ENCODE data around the gene CLCN1. TPM values are rescaled to one million over a fixed set of nuclear protein-coding genes. Genes with fewer than 3 reads are reported as not detected.

CLCN1 gene
- total RNA-seq, 2 donors from 2014 or later = 0.10 TPM; not detected in 1

DNA sequence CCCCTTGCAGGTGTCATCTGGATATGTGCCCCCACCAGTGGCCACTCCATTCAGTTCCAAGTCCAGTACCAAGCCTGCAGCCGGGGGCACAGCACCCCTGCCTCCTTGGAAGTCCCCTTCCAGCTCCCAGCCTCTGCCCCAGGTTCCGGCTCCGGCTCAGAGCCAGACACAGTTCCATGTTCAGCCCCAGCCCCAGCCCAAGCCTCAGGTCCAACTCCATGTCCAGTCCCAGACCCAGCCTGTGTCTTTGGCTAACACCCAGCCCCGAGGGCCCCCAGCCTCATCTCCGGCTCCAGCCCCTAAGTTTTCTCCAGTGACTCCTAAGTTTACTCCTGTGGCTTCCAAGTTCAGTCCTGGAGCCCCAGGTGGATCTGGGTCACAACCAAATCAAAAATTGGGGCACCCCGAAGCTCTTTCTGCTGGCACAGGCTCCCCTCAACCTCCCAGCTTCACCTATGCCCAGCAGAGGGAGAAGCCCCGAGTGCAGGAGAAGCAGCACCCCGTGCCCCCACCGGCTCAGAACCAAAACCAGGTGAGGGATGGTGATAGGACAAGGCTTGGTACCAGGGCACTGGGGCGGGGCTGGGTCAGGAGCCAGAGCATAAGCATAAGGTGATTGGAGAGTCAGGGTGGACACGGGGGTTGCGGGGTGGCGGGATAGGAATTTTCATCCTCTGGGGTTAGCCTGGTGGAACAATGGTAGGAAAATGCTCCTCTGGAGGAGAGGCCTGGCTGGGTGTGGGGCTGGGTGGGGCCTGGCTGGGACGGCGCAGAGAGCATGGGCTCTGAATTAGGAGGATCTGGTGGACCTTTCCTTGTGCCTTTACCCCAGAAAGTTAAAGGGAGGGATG lies 67.1 kb downstream of the CLCN1 start:
- peak overlapping the region in 1 of 2 donors; percentile 12 for H3K27ac Mint-ChIP-seq
- DNase-seq (ENCODE audit: low spot score) (peak; percentile 44), ATAC-seq (no peak)
- H3K4me1 Mint-ChIP-seq (ENCODE audit: low read depth in 2 of 2) = peaks cover 21 to 26% of the 10 kb centered on the region in 2 donors
- H3K4me3 Mint-ChIP-seq = peak overlapping the region; percentile 94
- H3K9me3 Mint-ChIP-seq = no peaks in the 10 kb centered on the region
- no peaks in the 10 kb centered on the region for H3K27me3 Mint-ChIP-seq
- H3K36me3 Mint-ChIP-seq = no peaks in the 10 kb centered on the region

DNA sequence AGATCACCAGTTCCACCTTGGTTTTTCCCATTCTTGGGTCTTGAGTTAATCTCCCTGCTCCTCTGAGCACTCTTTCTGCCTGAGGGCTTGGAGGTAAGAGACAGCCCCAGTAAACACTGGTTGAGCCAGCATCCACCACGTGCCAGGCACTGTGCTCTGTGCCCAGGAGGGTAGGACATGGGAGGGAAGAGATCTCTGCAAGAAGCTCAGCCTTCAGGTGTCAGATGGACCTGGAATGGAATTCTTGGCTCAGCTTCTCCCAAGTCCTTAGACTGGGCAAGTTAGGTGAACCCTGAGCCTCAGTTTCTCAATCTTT lies 67.7 kb downstream of the CLCN1 start:
- no peak overlapping the region for H3K4me3 Mint-ChIP-seq
- no peak overlapping the region for H3K27ac Mint-ChIP-seq
- no peaks in the 10 kb centered on the region for H3K27me3 Mint-ChIP-seq
- H3K4me1 Mint-ChIP-seq (ENCODE audit: low read depth in 2 of 2) = peaks cover 15 to 20% of the 10 kb centered on the region in 2 donors
- no peaks in the 10 kb centered on the region for H3K9me3 Mint-ChIP-seq
- no peak for DNase-seq (ENCODE audit: low spot score)
- no peak for ATAC-seq
- H3K36me3 Mint-ChIP-seq = no peaks in the 10 kb centered on the region

DNA sequence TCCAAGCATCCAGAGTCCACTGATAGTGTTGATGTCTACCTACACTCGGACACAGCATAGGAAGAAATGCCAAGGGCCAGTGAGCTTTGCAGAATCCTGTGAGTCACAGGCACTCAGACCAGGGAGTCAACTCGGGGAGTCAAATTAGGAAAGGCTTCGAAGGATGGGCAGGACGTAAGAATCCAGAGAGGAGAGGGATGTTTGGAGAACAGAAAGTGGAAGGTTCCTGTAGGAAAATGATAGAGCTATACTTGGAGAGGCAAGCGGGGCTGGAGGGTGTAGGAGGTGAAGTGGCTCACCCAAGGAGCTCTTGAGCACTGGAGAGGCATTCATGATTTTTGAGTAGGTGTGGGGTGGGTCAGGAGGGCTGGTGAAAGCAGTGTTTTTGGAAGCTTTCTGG lies 68.2 kb downstream of the CLCN1 start:
- ATAC-seq (no peak), DNase-seq (ENCODE audit: low spot score) (no peak)
- Mint-ChIP-seq H3K36me3 (no peaks in the 10 kb centered on the region), H3K27me3 (no peaks in the 10 kb centered on the region), H3K4me3 (no peak overlapping the region), H3K4me1 (ENCODE audit: low read depth in 2 of 2) (peaks cover 10 to 15% of the 10 kb centered on the region in 2 donors), H3K9me3 (no peaks in the 10 kb centered on the region), H3K27ac (no peak overlapping the region)

DNA sequence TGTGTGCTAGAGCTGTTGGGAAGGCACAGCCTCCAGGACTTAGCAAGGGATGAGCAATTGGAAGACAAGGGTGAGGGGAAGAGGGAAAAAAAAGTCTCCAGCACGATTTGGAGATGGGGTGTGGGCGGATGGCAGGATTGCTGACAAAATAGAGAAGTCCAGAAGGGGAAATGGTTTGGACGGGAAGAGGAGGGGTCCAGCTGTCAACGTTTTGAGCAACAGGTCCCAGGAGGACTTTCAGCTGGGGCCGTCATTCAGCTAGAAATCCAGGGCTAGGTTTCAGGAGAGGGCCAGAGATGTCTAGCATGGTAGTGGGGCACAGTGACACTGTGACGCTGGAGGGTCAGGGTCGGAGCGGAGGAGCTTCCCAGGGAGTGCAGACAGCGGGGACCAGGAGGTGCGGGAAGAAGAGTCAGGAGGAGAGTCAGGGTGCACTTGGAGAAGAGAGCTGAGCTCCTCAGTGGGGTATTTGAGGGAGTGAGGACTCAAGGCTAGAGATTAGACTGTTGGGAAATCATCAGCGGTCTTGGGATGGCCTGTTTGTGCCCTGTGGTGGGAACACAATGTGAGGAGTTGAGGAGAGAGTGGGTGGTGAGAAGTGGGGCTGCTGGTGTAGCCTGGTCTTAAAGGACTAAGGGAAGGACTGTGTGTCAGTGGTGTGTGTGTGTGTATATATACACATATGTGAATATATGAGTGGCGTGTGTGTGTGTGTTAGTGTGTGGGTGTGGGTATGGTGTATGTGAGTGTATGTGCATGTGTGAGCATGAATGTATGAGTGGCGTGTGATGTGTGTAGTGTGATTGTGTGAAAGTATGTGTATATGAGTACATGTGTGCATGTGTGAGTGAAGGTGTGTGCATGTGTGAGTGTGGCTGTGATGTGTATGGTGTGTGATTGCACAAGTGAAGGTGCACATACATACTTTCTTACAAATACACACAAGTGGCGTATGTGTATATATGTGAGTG lies 69.0 kb downstream of the CLCN1 start:
- H3K36me3 Mint-ChIP-seq = no peaks in the 10 kb centered on the region

DNA sequence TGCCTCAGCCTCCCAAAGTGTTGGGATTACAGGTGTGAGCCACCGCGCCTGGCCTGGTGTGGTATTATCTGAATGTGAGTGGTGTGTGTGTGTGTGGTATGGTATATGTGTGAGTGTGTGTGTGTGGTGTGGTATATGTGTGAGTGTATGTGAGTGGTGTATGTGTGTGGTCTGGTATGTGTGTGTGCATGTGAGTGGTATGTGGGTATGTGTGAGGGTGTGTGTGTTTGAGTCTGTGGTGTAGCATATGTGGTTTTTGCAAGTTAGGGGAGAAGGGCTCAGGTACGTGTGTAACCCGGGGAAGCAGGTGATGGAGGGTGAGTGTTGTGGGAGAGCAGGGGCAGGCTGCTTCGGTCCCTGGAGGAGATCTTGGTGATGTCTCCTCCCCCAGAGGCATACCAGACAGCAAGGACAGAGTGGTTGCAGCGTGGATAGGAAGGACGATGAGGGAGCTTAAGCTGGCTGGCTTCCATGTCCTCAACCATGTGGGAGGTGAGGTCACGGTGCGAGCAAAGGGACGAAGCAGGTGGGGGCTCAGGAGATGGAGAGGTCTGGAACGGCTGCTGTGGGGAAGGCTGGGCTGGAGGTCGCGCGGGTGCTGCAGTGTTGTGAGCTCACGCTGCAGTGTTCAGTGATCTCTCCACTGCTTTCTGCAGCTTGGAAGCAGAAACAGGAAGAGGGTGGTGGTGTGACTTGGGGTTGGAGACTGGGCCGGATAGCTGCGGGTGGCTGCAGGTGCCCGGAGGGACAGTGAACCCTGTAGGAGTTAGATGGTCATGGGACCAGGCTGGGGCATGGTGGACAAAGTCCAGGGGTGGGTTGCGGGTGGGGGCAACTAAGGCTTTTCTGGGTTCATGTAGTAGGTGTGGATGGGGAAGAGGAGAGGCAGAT lies 70.2 kb downstream of the CLCN1 start:
- H3K36me3 Mint-ChIP-seq = no peaks in the 10 kb centered on the region
- no peak overlapping the region for H3K27ac Mint-ChIP-seq
- H3K4me1 Mint-ChIP-seq (ENCODE audit: low read depth in 2 of 2) = peaks cover 6 to 15% of the 10 kb centered on the region in 2 donors
- ATAC-seq = peak; percentile 56 to 72
- no peaks in the 10 kb centered on the region for H3K9me3 Mint-ChIP-seq
- peak; percentile 72 for DNase-seq (ENCODE audit: low spot score)
- no peak overlapping the region for H3K4me3 Mint-ChIP-seq
- H3K27me3 Mint-ChIP-seq = no peaks in the 10 kb centered on the region

More for the DNA sequence above, 69.0 kb downstream of the CLCN1 start:
- ATAC-seq (no peak), DNase-seq (ENCODE audit: low spot score) (peak; percentile 49)
- no peak overlapping the region for H3K27ac Mint-ChIP-seq
- peaks cover 4 to 12% of the 10 kb centered on the region in 2 donors for H3K4me1 Mint-ChIP-seq (ENCODE audit: low read depth in 2 of 2)
- no peaks in the 10 kb centered on the region for H3K27me3 Mint-ChIP-seq
- H3K9me3 Mint-ChIP-seq = no peaks in the 10 kb centered on the region
- H3K4me3 Mint-ChIP-seq = no peak overlapping the region

DNA sequence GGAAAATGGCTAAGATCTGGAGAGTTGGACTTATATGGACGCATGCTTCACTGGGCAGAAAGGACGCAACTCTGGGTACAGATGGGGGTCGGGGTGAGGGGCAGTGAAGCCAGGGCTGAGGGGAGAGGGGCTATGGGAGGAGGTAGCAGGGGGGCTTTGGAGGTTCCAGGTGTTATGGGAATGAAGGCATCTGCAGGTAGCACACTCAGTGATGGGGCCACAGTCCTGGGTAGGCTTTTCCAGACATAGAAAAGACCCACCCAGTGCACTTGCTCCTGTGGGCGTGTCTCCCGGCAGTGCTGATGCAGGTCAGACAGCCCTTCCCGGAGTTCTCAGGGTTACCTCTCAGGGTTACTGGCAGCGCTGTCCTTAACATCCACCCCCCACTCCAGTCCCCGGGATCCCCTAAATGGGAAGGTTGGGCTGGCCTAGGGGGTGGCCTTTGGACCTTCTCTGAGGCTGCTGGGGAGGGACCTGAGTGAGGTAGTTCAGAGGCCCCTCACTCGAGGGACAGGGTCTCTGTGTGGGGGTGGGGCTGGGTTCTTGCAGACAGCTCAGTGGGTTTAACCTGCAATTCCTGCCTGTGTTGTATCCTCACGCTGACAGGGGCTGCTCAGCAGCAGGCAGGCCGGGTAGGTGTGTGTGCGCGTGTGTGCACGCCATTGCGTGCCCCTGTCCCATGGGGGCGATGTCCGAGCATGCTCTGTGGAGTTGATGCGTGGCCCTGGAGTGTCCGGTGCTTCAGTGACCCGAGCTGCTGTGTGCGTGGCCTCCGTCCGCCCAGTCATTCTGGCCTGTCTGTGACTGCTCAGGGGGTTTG lies 71.5 kb downstream of the CLCN1 start:
- ATAC-seq (no peak), DNase-seq (ENCODE audit: low spot score) (peak; percentile 57)
- Mint-ChIP-seq H3K27me3 (no peaks in the 10 kb centered on the region), H3K4me1 (ENCODE audit: low read depth in 2 of 2) (peaks cover 6 to 15% of the 10 kb centered on the region in 2 donors), H3K27ac (no peak overlapping the region), H3K36me3 (no peaks in the 10 kb centered on the region), H3K4me3 (no peak overlapping the region), H3K9me3 (no peaks in the 10 kb centered on the region)

DNA sequence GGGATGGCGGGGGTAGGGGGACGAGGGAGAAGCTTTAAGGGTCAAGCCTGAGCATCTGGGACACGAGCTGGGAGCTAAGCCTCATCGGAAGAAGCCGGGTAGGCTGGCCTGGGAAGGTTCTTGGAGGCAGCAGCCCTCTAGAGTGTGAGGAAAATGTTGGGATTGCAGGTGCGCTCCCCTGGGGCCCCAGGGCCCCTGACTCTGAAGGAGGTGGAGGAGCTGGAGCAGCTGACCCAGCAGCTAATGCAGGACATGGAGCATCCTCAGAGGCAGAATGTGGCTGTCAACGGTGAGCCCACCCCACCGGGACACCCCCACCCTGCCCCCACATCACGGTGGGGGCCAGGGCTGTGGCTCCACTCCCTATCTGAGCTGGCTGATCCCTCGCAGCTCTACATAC lies 72.1 kb downstream of the CLCN1 start:
- H3K4me3 Mint-ChIP-seq = no peak overlapping the region
- H3K4me1 Mint-ChIP-seq (ENCODE audit: low read depth in 2 of 2) = peaks cover 6 to 11% of the 10 kb centered on the region in 2 donors
- H3K27me3 Mint-ChIP-seq = no peaks in the 10 kb centered on the region
- no peaks in the 10 kb centered on the region for H3K9me3 Mint-ChIP-seq
- no peak overlapping the region for H3K27ac Mint-ChIP-seq
- DNase-seq (ENCODE audit: low spot score) (peak; percentile 39), ATAC-seq (no peak)
- H3K36me3 Mint-ChIP-seq = no peaks in the 10 kb centered on the region

DNA sequence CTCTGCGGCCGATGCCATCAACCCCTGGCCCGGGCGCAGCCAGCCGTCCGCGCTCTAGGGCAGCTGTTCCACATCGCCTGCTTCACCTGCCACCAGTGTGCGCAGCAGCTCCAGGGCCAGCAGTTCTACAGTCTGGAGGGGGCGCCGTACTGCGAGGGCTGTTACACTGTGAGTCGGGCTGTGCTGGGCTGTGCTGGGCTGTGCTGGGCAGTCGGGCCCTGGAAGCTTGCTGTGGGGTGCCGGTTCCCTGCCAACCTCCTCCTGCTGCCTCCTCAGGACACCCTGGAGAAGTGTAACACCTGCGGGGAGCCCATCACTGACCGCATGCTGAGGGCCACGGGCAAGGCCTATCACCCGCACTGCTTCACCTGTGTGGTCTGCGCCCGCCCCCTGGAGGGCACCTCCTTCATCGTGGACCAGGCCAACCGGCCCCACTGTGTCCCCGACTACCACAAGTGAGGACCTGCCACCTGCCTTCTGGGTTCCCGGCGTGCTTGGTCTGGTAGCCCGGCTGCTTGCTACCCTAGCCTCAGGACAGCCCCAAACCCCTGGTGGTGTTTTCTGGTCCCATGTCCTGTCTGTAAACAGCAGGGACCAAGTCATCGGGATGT lies 72.7 kb downstream of the CLCN1 start:
- Mint-ChIP-seq H3K27ac (no peak overlapping the region), H3K9me3 (no peaks in the 10 kb centered on the region), H3K4me3 (no peak overlapping the region), H3K36me3 (no peaks in the 10 kb centered on the region), H3K27me3 (no peaks in the 10 kb centered on the region), H3K4me1 (ENCODE audit: low read depth in 2 of 2) (peaks cover 6 to 9% of the 10 kb centered on the region in 2 donors)
- ATAC-seq (no peak), DNase-seq (ENCODE audit: low spot score) (peak; percentile 55)

DNA sequence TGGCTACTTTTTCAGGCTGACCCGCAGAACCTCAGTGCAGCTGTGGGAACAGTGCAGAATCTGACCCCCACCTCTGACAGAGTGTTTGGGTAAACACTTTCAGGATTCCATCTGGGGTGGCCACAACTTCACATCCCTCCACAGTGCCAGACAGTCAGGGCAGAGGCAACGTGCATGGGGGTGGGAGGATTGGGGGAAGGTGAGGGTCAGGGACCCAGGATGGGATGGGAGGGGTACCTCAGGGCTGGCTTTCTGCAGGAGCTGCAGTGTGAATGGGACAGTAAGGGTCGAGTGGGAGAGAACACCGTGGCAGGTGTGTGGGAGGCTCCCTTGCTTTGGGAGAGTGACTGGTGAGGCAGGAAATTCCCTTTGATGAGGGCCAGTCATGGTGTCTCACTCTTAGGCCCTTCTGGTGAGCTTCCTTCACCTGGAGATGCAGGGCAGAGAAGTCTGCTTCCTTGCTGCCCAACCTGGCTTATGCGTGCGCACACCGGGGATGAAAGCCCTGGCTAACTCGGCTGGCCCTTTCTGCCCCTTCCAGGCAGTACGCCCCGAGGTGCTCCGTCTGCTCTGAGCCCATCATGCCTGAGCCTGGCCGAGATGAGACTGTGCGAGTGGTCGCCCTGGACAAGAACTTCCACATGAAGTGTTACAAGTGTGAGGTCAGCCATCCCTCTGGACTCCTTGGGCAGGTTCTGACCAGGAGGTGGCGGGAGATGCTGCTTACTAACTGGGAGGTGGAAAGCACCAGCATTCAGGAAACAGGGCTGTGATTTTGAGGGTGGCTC lies 73.6 kb downstream of the CLCN1 start:
- ATAC-seq (no peak), DNase-seq (ENCODE audit: low spot score) (no peak)
- no peak overlapping the region for H3K4me3 Mint-ChIP-seq
- peak overlapping the region; percentile 43 to 59 for H3K27ac Mint-ChIP-seq
- H3K9me3 Mint-ChIP-seq = no peaks in the 10 kb centered on the region
- H3K36me3 Mint-ChIP-seq = no peaks in the 10 kb centered on the region
- H3K27me3 Mint-ChIP-seq = no peaks in the 10 kb centered on the region
- peaks cover 6 to 15% of the 10 kb centered on the region in 2 donors for H3K4me1 Mint-ChIP-seq (ENCODE audit: low read depth in 2 of 2)

DNA sequence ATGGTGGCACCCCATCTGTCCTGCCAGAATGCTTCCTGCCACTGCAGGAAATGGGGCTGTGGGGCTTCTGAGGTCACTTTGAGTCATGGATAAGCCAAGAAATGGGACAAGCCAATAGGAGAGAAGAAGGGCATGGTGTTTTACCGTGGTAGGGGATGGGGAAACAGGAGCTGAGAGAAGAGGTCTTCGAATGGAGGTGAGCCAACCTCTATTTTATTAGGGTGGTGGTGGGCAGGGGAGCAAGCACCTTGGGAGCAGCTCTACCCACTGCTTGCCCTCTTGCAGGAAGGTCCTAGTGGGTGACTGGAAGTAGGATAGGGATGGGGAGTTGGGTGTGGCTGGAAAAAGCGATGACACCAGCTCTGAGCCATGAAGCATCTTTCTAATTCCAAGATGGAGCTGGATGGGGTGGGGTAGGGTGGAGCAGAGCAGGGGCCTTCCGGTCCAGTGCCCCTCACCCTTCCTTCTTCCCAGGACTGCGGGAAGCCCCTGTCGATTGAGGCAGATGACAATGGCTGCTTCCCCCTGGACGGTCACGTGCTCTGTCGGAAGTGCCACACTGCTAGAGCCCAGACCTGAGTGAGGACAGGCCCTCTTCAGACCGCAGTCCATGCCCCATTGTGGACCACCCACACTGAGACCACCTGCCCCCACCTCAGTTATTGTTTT lies 74.3 kb downstream of the CLCN1 start:
- H3K4me1 Mint-ChIP-seq (ENCODE audit: low read depth in 2 of 2) = peaks cover 12 to 22% of the 10 kb centered on the region in 2 donors
- no peaks in the 10 kb centered on the region for H3K9me3 Mint-ChIP-seq
- DNase-seq (ENCODE audit: low spot score) (no peak), ATAC-seq (no peak)
- peak overlapping the region; percentile 43 to 59 for H3K27ac Mint-ChIP-seq
- H3K4me3 Mint-ChIP-seq = no peak overlapping the region
- H3K36me3 Mint-ChIP-seq = no peaks in the 10 kb centered on the region
- no peaks in the 10 kb centered on the region for H3K27me3 Mint-ChIP-seq

DNA sequence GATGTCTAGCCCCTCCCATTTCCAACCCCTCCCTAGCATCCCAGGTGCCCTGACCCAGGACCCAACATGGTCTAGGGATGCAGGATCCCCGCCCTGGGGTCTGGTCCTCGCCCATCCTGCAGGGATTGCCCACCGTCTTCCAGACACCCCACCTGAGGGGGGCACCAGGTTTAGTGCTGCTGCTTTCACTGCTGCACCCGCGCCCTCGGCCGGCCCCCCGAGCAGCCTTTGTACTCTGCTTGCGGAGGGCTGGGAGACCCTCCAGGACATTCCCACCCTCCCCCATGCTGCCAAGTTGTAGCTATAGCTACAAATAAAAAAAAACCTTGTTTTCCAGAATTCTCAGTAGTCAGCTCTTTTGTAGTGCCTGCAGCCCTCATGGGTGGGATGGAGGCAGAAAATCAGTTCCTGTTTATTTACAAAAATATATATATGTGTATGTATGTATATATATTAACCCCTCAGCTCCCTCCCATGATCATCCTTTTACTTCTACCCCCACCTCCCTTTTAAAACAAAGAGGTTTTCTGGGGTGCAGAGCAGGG lies 74.9 kb downstream of the CLCN1 start:
- Mint-ChIP-seq H3K36me3 (no peaks in the 10 kb centered on the region), H3K27ac (no peak overlapping the region), H3K9me3 (no peaks in the 10 kb centered on the region), H3K4me1 (ENCODE audit: low read depth in 2 of 2) (peaks cover 14 to 25% of the 10 kb centered on the region in 2 donors), H3K4me3 (no peak overlapping the region), H3K27me3 (no peaks in the 10 kb centered on the region)
- DNase-seq (ENCODE audit: low spot score) (no peak), ATAC-seq (no peak)

All from natural killer cell treated with Interleukin-12 subunit alpha and Interleukin-12 subunit beta and Interleukin-15 and Interleukin-18, amount 100 ng/mL, for 72 hours (primary cell).